HepG2 (cell line): ENCODE measurements around the gene CLDN5. TPM values are rescaled to one million over a fixed set of nuclear protein-coding genes. Genes with fewer than 3 reads are reported as not detected.

ENCODE experiments used
- HNRNPUL1 ChIP-seq: fragments of 200-400 bp; formaldehyde crosslinking; IDR thresholded peaks from 2 replicates; pipeline ENCODE4 v1.6.1; 2017; ENCODE audit warnings: low read depth, mild to moderate bottlenecking, low read length, moderate library complexity
- RARG ChIP-seq: sonication (generic); formaldehyde crosslinking; IDR thresholded peaks from 2 replicates; pipeline ENCODE4 v1.4.0; 2020; ENCODE audit warnings: low read depth, mild to moderate bottlenecking, missing genetic modification reagents
- TRIM24 ChIP-seq: sonication (generic); formaldehyde crosslinking; IDR thresholded peaks from 2 replicates; pipeline ENCODE4 v1.8.0; 2022; ENCODE audit warnings: mild to moderate bottlenecking, missing genetic modification reagents
- ZBTB3 ChIP-seq: sonication (generic); formaldehyde crosslinking; IDR thresholded peaks from 2 replicates; pipeline ENCODE4 v1.4.0; 2020; ENCODE audit warnings: low read depth, mild to moderate bottlenecking, moderate library complexity, missing genetic modification reagents, borderline replicate concordance
- ZNF460 ChIP-seq: sonication (generic); formaldehyde crosslinking; IDR thresholded peaks from 2 replicates; pipeline ENCODE4 v1.5.1; 2020; ENCODE audit warnings: missing genetic modification reagents, mild to moderate bottlenecking, borderline replicate concordance
- ZSCAN21 ChIP-seq: sonication (generic); formaldehyde crosslinking; IDR thresholded peaks from 2 replicates; pipeline ENCODE4 v1.8.0; 2022; ENCODE audit warnings: mild to moderate bottlenecking, missing genetic modification reagents, moderate library complexity, borderline replicate concordance
- polyA plus RNA-seq, 8 experiments: library from polyadenylated mRNA; depleted of rRNA in 3 of 8; stranded (reverse) in 7 of 8; unstranded in 1 of 8; fragments of >200 nt; fragmentation: Illumina TruSeq in 4 of 8; extraction: Trizol in 4 of 8; gene quantifications; 2 replicates each; pipeline versions ENCODE4 v1.2.1 to v1.2.3, GENCODE V29; 2011 to 2016; ENCODE audit warnings: low read depth in 4 of 8, missing spikeins in 1 of 8, mixed read lengths in 1 of 8; ENCODE audit not compliant: insufficient read depth in 1 of 8
- total RNA-seq, 5 experiments: library from RNA; depleted of rRNA; stranded (reverse); fragments of >200 nt; fragmentation: Illumina TruSeq; extraction: Trizol; gene quantifications; 2 replicates each; pipeline ENCODE4 v1.2.3, GENCODE V29; 2016; ENCODE audit warnings: low read depth in 1 of 5
- TF ChIP-seq, protein P1 (sequence below): sonication (generic); formaldehyde crosslinking; IDR thresholded peaks from 2 replicates; pipeline ENCODE4 v1.5.1; 2020; ENCODE audit warnings: missing genetic modification reagents, mild to moderate bottlenecking, borderline replicate concordance
- TF ChIP-seq, protein P2 (sequence below): sonication (generic); formaldehyde crosslinking; IDR thresholded peaks from 2 replicates; pipeline ENCODE4 v1.5.1; 2020; ENCODE audit warnings: mild to moderate bottlenecking, missing genetic modification reagents, moderate library complexity
- TF ChIP-seq, protein P3 (sequence below): IDR thresholded peaks from 2 replicates; pipeline ENCODE4 v1.4.0; 2020; ENCODE audit warnings: mild to moderate bottlenecking, missing genetic modification reagents

Gene CLDN5
- total and polyA plus RNA-seq, 2 of the 13 experiments (the other 11 are each of a cell fraction or from before 2014, with no cell fraction given), result not detected

DNA sequence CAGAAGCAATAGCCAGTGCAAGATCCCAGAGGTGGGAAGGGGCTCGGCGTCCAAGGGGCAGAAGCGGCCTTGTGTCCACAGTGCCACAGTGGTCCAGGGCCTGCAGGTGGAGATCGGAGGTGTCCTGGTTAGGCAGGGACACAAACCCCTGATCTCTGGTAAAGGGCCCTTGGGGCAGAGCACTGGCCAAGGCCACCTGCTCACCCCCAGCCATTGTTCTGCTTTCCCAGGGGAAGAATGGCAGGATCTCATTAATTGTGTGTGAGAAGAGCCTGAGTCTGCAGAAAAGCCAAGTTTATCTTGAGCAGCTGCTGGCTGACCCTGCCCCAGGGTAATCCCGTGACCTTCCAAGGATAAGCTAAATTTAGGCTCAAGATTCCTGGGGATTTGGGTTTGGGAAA is 3.1 kb upstream of the CLDN5 start (continued):
- TF ChIP-seq, protein P1, sequence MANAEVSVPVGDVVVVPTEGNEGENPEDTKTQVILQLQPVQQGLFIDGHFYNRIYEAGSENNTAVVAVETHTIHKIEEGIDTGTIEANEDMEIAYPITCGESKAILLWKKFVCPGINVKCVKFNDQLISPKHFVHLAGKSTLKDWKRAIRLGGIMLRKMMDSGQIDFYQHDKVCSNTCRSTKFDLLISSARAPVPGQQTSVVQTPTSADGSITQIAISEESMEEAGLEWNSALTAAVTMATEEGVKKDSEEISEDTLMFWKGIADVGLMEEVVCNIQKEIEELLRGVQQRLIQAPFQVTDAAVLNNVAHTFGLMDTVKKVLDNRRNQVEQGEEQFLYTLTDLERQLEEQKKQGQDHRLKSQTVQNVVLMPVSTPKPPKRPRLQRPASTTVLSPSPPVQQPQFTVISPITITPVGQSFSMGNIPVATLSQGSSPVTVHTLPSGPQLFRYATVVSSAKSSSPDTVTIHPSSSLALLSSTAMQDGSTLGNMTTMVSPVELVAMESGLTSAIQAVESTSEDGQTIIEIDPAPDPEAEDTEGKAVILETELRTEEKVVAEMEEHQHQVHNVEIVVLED (CRISPR knock-in tag), result no peak
- TF ChIP-seq RARG (CRISPR knock-in tag) (no peak), HNRNPUL1 (no peak), ZBTB3 (no peak), ZSCAN21 (CRISPR knock-in tag) (no peak), TRIM24 (no peak), ZNF460 (CRISPR knock-in tag) (no peak)
- TF ChIP-seq, protein P2, sequence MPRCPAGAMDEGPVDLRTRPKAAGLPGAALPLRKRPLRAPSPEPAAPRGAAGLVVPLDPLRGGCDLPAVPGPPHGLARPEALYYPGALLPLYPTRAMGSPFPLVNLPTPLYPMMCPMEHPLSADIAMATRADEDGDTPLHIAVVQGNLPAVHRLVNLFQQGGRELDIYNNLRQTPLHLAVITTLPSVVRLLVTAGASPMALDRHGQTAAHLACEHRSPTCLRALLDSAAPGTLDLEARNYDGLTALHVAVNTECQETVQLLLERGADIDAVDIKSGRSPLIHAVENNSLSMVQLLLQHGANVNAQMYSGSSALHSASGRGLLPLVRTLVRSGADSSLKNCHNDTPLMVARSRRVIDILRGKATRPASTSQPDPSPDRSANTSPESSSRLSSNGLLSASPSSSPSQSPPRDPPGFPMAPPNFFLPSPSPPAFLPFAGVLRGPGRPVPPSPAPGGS (CRISPR knock-in tag), result no peak
- TF ChIP-seq, protein P3, sequence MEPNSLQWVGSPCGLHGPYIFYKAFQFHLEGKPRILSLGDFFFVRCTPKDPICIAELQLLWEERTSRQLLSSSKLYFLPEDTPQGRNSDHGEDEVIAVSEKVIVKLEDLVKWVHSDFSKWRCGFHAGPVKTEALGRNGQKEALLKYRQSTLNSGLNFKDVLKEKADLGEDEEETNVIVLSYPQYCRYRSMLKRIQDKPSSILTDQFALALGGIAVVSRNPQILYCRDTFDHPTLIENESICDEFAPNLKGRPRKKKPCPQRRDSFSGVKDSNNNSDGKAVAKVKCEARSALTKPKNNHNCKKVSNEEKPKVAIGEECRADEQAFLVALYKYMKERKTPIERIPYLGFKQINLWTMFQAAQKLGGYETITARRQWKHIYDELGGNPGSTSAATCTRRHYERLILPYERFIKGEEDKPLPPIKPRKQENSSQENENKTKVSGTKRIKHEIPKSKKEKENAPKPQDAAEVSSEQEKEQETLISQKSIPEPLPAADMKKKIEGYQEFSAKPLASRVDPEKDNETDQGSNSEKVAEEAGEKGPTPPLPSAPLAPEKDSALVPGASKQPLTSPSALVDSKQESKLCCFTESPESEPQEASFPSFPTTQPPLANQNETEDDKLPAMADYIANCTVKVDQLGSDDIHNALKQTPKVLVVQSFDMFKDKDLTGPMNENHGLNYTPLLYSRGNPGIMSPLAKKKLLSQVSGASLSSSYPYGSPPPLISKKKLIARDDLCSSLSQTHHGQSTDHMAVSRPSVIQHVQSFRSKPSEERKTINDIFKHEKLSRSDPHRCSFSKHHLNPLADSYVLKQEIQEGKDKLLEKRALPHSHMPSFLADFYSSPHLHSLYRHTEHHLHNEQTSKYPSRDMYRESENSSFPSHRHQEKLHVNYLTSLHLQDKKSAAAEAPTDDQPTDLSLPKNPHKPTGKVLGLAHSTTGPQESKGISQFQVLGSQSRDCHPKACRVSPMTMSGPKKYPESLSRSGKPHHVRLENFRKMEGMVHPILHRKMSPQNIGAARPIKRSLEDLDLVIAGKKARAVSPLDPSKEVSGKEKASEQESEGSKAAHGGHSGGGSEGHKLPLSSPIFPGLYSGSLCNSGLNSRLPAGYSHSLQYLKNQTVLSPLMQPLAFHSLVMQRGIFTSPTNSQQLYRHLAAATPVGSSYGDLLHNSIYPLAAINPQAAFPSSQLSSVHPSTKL, result no peak
